GM21367 (cell line): Measurements from ENCODE around the gene ADGRB3.
"Not testable (repeated sequence)": the region's sequence is repeated elsewhere in the genome, so short reads cannot be mapped to it uniquely, and the experiment has no call there.

Experiments
- ATAC-seq: cut with Tn5 transposase; IDR thresholded peaks from one replicate; pipeline ENCODE4 v1.9.1; 2021; ENCODE audit not compliant: unreplicated experiment

The ADGRB3 gene

DNA sequence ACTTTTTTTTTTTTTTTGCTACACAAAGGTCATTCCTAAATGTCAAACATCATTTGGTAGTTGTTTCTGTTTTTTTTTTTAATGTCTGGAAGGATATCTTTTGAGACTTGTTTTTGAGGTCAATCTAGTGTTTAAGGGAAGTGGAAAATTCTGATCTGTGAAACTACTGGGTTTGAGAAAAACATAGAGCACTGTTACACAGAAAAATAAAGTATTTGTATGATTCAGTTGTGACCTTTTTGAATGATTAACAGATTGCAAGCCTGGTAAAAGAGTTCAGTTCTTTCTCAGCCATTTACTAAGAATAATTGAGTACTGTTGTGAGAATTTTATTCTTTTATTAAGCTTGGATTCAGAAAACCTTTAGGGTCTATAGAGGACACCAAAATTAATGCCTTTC, 276.7 kb downstream of the ADGRB3 start:
- no peak for ATAC-seq

DNA sequence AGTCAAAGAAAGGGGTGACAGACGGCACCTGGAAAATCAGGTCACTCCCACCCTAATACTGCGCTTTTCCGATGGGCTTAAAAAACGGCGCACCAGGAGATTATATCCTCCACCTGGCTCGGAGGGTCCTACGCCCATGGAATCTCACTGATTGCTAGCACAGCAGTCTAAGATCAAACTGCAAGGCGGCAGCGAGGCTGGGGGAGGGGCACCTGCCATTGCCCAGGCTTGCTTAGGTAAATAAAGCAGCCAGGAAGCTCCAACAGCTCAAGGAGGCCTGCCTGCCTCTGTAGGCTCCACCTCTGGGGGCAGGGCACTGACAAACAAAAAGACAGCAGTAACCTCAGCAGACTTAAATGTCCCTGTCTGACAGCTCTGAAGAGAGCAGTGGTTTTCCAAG, 277.7 kb downstream of the ADGRB3 start:
- not testable (repeated sequence) for ATAC-seq

DNA sequence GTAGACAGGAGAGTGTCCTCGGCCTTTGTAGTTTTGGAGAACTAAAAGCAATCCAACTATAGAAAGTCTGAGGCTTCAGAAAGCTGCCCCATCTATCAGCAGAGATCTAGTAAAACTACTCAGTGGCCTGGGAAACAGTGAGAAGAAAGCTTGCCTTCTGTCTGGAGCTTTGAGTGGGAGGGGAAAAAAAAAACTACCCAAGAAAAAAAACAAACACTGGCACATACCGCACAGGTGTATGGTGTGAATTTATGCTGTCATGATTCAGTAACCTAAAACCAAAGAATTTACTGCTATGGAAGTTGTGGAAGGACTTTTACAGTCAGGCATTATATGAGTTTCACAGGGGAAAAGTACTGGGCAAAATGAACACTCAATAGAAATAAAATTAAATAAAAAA, 280.5 kb downstream of the ADGRB3 start:
- no peak for ATAC-seq

DNA sequence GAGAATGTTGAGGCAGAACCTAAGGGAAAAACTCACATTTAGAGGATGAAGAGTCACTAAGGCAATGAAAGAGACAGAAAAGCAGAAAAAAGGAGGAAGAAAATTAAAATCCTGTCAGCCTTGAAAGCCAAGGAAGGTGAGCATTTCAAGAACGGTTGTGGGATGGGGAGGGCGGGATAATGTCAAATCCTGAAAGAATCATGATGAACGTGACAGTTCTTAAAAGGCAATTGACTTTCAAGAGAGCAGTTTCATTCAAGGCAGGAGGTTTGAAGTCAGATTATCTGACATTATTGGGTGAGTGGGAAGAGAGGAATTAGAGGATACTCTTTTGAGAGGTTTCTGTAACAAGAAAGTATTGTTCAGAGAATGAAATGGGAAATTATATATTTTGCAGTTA, 284.5 kb downstream of the ADGRB3 start:
- no peak for ATAC-seq

DNA sequence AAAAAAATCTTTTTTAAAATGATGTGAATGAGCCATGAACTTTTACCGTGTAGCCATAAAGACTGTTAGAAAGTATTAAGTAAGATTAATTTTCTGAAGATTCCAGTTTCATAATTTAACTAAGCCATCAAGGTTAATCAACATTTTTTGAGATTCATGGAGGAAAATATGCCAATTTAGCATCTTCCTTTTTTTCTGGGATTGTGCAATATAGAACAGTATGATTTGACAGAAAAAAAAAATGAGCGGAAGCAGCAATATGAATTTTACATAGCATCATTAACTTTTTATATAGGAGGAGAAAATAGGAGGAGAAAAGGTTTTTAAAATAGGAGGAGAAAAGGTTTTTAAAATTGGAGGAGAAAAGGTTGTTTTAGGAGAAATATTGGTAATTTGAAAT, 306.3 kb downstream of the ADGRB3 start:
- ATAC-seq = no peak

DNA sequence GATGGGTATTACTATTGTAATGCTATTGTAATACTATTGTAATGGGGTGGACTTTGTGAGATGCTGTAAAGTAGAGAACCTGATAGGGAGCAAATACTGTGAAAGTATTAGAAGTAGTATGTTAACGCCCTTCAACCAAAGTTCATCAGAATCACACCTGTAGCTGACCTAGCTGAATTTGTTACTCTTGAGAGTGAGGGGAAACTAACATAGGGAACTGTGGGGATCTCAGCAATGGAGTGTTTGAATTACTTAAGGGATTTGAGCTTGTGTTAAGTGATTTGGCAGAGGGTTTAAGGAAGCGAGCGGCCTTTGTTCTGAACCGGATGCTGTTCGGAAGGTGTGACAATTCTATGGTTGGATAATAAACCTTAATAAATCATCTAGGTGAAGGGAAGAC, 312.6 kb downstream of the ADGRB3 start:
- ATAC-seq = no peak

DNA sequence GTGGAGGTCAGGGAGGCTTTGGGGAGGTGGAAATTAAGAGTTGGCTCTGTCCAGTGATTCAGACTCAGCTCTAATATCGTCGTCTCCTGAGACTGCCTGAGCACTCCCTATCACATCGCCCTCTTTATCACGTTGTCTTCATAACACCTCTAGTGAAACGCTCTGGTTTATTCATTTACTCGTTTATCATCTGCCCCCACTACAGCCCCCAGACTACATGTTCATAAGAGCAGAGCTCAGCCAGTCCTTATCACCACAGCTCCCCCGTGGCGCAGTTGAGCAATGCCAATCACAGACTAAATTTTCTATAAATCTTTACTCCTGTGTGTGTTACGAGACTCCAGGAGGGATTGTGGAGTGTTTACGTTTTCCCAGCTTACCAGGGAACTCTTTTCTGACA, 316.2 kb downstream of the ADGRB3 start:
- ATAC-seq = no peak

DNA sequence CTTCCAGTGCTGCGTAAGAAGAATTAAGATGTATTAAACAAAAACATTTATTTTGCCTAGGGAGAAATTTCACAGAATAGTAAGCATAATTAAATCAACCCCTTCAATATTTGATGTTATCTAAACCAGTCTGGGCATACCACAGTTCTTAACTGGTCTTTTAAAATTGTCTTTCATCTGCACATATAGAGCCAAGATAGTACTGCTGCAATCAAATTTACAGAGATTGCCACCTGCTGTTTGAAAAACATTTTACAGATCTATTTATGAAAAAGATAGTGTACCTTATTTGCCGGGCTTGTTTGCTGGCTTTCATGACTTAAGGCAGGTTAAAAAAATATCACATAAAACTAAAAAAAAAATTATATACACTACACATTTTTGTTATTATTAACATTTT, 323.2 kb downstream of the ADGRB3 start:
- ATAC-seq = no peak

DNA sequence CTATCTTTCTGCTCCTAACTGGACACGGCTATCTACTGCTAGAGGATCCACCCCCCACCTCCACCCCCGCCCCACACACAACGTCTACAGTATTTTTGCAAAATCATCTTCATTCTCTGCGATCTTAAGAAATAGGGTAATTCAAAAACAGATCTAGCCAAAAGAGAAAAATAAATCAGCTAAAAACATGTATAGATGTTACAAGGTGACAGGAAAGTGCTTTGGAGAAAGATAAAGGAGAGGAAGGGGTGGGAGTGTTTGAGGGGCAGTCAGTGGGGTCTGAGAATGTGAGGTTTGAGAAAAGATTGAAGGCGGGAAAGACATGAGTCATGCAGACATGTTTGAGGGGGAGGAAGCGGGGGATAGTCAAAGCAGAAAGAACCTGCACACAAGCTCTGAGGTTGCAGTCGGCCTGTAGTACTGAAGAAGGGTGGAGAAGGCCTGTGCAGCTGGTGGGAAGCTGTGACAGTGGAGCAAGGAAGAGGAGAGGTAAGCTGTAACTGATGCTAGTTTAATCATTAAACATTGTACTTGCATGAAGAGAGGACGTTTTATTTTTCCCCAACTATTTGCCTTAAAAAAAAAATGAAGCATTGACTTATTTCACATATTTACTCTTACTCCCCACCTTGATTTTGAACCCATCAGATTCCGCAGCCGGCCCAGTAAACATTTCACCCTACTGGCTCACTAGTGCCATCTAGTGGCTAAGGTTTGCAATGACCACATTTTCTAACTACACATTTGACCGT, 332.6 kb downstream of the ADGRB3 start:
- peak; percentile 87 for ATAC-seq

DNA sequence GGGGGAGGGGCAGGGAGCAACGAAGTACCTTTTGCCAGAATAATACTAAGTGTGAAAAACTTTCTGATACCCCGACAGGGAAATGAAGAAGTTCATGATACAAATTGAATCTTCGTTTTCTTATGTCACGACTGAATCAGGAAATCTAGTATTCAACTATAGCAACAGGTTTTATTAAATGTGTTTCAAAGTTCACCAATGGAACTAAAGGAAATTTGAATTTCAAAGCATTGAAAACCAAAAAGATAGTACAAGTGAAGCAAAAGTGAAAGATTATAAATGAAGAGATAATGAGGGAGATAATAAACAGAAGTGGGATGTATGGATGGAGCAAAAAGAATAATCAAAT, 333.2 kb downstream of the ADGRB3 start:
- ATAC-seq = no peak

DNA sequence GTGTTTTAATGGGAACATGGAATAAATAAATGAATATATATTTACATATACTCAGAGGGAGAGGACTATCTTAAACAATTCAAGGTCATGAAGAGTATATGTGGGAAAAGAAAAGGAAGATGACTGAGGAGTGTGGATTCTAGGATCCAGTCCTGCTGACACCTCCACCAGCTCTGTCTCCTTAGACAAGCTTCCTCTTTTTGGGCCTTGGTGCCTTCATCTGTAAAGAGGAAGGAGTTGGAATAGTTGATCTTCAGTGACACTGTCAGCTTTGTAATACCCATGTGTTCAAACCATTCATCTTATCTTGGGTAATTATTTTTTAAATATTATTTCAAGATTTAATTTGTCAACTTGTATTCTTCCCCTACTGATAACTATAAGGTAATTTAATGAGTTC, 338.0 kb downstream of the ADGRB3 start:
- ATAC-seq = no peak

DNA sequence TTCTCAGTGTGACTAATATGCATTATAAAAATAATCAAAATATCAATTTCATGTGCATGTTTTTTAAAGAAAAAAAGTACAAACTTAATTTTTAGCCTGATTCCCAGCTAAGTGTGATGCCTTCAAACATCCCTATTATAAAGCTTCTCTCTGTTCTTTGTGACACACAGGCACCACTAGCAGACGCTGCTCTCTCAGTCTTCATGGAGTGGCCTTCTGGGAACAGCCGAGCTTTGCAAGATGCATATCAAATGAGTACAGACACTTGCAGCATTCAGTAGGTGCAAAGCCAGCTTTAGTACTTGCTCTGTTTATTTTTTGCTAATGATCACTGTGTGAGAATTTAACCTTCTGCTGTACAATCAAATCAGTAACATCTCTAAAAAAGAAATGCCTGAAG, 340.0 kb downstream of the ADGRB3 start:
- ATAC-seq = no peak

DNA sequence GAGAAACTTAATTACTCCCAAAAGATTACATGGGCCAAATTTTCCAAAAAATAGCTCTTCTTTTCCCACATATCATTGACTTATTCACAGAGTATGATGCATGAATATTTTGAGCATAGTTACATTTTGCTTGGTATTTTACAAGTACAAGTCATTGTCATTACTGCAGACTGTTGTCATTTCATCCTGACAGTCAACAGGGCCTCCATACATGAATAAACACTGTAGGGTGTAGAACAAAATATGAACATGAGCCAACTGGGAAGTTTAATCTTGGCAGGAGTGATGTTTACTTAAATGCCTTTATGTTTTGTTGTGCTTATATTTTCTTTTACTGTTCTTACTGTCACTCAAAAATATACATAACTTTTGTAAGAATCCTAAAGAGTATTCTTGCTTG, 340.7 kb downstream of the ADGRB3 start:
- ATAC-seq = no peak

DNA sequence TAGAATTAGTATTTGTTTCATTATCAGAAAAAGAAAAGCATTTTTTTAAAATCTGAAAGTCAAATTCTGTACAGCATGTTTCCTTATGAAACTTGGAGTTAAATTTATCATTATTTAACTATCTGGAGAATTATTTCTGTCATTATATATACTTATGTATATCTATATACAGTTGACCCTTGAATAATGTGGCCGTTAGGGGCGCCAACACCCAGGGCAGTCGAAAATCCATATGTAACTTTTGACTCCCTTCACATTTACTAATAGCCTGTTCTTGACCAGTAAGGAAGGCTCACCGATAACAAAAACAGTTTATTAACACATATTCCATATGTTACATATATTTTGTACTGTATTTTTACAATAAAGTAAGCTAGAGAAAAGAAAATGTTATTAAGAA, 341.2 kb downstream of the ADGRB3 start:
- no peak for ATAC-seq

DNA sequence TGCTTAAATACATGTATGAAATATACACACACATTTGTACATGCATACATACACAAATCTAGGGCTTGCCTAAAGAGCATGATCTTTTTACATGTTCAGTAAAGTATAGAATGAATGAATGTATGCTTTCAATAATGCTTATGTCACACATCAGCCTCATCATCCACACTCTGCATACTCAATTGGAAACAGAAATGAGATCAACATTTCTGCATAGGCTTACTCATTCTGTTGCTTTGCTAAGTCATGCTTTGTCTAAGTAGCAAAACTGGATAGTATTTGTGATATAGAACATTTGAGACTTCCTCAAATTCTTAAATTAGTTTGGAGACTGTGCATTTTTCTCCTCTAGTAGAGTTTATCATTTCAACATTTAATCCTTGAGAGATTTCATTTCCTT, 343.3 kb downstream of the ADGRB3 start:
- no peak for ATAC-seq

DNA sequence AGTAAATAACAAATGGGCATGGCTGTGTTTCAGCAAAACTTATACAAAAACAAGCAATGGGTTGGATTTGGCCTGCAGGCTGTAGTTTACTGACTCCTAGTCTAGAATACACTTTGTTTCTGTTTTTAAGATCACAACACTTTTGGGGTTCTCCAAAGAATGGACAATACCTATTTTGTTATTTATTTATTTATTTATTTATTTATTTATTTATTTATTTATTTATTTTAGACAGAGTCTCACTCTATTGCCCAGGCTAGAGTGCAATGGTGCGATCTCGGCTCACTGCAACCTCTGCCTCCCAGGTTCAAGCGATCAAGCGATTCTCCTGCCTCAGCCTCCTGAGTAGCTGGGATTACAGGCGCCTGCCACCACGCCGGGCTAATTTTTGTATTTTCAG, 346.6 kb downstream of the ADGRB3 start:
- ATAC-seq = not testable (repeated sequence)

DNA sequence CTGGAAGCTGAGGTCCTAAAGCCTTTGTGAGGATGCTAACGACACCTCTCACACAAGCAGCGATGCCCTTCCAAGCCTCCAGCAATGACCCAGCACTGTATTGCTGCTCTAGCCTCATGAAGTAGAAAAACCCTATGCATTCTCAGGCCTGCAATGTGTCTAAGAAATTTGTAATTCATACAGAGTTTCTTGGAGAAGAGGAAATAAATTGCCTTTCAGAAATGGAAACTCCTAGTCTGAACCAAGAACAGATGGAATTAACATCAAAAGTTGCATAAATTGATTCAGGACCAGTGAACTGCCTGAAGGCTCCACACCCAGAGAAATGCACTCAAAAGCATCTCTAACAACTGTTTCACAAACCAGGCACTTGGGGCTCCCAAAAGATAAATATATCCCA, 353.6 kb downstream of the ADGRB3 start:
- ATAC-seq = no peak

DNA sequence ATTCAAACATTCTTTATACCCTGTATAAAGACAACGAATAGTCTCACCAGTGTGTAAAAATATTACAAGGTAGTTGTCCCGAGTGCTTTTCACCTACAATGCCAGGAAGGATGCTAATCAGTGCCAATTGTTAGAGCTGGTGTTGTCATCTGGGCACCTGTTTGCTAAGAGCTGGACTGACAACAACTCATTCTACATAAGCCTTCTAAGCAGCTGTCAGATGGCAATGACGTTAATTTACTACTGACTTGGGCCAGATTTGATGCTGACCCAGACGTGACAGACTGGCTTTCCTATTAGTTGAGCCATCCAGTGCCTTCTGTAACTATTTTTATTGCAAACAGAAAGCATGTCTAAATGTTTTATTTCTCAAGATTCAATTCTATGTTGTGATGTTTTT, 355.2 kb downstream of the ADGRB3 start:
- ATAC-seq = no peak

DNA sequence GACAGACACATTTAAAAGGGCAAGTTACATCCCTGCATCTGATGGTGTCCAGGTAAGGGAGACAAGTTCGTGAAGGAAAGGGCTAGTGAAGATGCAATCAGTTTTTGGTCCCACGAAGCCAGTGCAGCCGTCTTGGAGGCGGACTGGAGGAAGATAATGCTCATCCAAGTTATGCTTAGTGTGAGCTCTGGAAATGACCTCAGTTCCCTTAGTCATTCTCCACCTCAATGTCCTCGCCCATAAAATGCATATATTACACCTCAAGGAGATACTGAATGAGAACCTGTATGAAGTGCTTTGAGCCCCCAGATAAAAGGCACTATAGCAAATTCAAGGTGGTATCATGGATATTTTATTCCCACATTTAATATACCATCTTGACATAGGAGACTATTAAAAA, 358.8 kb downstream of the ADGRB3 start:
- no peak for ATAC-seq

DNA sequence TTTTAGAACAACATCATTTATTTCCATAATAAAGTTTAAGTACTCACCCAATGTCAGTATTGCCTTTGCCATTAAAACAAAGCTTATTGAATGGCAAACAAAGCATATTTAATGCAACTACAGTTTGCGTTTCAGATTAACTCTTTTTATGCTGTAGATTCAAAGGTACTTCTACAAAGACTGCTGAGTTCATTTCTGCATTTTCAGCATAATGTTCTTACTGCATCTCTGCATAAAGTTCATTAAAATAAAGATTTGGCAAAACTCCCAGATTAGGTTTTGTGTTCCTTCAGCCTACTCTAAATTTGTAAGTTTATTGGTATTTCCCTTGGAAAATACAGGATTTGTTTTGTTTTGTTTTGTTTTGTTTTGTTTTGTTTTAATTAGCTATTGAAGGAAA, 359.4 kb downstream of the ADGRB3 start:
- no peak for ATAC-seq

DNA sequence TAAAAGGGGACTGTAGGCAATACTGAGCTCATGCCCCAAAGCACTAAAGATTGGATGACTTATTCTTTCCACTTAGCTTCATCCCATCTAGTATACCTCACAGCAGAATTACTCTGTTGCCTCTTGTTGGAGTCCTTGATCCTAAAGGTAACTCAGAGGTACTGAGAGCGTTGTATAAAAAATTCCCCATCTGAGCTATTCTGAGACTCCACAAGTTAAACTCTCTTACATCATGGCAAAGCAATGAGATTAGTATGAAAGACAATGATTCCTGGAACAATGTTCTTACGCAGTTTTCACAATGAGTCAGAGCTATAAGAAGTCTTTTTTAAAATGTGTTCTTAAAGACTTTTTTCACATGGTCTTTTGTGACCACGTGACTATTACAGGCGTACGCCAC, 370.1 kb downstream of the ADGRB3 start:
- ATAC-seq = no peak

DNA sequence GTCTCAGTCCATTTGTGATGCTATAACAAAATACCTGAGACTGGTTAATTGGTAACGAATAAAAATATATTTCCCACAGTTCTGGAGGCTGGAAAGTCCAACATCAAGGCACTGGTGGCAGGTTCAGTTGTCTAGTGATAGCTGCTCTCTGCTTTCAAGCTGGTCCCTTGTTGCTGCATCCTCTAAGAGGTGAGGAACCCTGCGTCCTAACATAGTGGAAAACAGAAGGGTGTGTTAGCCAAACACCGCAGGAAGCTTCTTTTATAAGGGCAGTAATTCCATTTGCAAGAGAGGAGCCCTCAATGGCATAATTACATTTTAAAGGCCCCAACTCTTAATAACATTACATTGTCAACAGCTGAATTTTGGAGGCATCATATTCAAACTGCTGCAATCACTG, 372.7 kb downstream of the ADGRB3 start:
- ATAC-seq = no peak

DNA sequence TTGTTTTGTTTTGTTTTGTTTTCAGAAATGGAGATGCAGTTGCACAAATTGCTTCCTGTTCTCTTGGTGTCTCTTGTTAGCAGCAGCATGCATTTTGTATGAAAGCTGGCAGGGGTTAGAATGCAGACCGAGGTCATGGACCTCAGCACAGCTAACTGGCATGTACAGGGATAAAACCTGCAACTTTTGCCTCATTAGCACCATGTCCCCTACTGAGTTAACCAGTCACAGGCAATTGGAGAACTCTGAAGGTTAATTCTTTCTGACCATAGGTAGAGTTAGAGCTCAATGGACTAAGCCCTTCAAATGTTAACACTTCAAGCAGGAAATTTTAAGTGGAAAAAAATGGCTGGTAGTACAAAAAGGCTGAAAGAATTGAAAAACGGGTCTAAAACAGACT, 377.1 kb downstream of the ADGRB3 start:
- ATAC-seq = no peak

DNA sequence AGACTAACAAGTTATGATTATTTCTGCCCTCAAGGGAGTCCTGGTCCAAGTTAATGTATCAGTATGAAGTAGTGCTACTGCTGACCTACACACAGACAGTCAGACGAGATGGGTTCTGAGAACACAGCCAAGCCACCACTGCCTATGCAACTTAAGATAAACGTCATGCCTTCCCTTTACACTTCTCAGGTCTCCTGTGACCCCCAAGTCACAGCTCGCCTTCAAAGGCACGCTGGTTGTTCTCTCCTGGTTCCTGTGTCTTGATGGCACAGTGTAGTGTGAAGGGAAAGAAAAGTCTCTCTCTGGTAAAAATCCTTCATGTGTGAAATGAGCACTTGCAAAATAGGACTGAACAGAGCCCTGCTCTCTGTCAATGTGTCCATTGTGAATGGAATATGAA, 377.8 kb downstream of the ADGRB3 start:
- no peak for ATAC-seq
